ENCODE measurements around the gene PARD3. TPM values are rescaled to one million over a fixed set of nuclear protein-coding genes. Genes with fewer than 3 reads are reported as not detected.

Gene PARD3
- polyA plus RNA-seq, 3 donors, result 0.51 TPM; not detected in 2

DNA sequence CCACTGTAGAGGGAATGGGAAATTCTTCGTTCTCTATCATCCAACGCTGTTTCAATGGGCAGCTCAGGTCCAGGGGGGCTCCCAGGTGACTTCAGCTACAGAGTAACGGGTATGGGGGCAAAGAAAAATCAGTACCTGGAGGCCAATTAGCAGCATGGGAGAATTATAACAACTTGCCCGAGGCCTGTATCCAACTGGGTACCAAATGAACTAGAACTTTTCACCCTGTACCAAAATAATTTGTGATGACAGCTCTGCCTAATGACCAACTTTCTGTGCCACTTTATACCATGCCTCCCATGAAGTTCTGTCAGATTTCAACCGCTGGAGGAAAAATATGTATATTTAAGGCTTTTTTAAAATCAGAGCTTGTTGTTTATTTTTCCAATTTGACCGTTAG lies 467.1 kb downstream of the PARD3 start:
- TF ChIP-seq, protein P1, sequence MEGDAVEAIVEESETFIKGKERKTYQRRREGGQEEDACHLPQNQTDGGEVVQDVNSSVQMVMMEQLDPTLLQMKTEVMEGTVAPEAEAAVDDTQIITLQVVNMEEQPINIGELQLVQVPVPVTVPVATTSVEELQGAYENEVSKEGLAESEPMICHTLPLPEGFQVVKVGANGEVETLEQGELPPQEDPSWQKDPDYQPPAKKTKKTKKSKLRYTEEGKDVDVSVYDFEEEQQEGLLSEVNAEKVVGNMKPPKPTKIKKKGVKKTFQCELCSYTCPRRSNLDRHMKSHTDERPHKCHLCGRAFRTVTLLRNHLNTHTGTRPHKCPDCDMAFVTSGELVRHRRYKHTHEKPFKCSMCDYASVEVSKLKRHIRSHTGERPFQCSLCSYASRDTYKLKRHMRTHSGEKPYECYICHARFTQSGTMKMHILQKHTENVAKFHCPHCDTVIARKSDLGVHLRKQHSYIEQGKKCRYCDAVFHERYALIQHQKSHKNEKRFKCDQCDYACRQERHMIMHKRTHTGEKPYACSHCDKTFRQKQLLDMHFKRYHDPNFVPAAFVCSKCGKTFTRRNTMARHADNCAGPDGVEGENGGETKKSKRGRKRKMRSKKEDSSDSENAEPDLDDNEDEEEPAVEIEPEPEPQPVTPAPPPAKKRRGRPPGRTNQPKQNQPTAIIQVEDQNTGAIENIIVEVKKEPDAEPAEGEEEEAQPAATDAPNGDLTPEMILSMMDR (IDR thresholded peaks at IDR 0.05), result no peak
- peaks cover 0 to 3% of the 10 kb centered on the region in 2 donors for H3K9me3 ChIP-seq (replicated peaks in 1 of 2; ENCODE audit: control insufficient read depth in 1 of 2, insufficient read depth in 1 of 2, low read length in 2 of 2)
- H3K9me3 Mint-ChIP-seq, result peaks cover 0 to 11% (median 8%) of the 10 kb centered on the region in 7 donors

DNA sequence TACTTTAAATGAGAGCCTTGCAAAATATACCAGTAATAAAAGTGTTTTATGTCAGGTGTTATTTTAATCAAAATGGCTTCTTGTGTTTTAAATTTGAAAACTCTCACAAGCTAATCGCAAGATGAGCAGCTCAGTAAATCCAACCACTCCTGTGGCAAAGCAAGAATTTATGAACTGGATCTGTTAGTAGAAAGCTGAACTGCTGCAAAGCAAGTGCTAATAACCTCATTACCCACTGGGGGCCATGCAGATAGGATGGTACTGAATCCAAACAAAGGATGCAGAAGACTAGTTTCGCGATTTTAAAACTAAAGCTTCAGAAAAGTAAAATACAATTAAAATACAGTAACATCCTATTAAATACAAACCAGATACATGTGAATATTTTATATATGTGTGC lies 468.0 kb downstream of the PARD3 start:
- no peak overlapping the region for H3K4me2 ChIP-seq (replicated peaks; ENCODE audit: extremely low read depth, low read length, poor library complexity, severe bottlenecking)
- intact Hi-C loops (cut with micrococcal nuclease), result no loop called here

More for the DNA sequence above, 467.1 kb downstream of the PARD3 start:
- no peak overlapping the region for H2AFZ ChIP-seq (ENCODE audit: insufficient read depth, low read depth, low read length, poor library complexity, severe bottlenecking)
- Mint-ChIP-seq H3K36me3 (no peaks in the 10 kb centered on the region), H3K27me3 (ENCODE audit: low read depth in 3 of 3) (peaks cover 0 to 3% (median 0%) of the 10 kb centered on the region in 3 donors), H3K4me1 (no peaks in the 10 kb centered on the region), H3K27ac (no peak overlapping the region), H3K4me3 (no peak overlapping the region)
- H3K4me1 ChIP-seq (ENCODE audit: control insufficient read depth in 1 of 2, insufficient read depth in 2 of 2, low read length in 2 of 2), result no peaks in the 10 kb centered on the region
- intact Hi-C loops (cut with micrococcal nuclease), result no loop called here
- no peak overlapping the region for H3K27ac ChIP-seq (ENCODE audit: low read depth in 1 of 2, low read length in 2 of 2)
- no peaks in the 10 kb centered on the region for H3K27me3 ChIP-seq (ENCODE audit: control insufficient read depth in 2 of 2, insufficient read depth in 2 of 2, low read length in 2 of 2)
- H3K4me2 ChIP-seq (replicated peaks; ENCODE audit: extremely low read depth, low read length, poor library complexity, severe bottlenecking), result no peak overlapping the region
- 83% methylated on average over 1 of the region's 6 CpGs for WGBS (ENCODE audit: insufficient coverage)
- no peaks in the 10 kb centered on the region for H3K36me3 ChIP-seq (replicated peaks in 1 of 2; ENCODE audit: control insufficient read depth in 1 of 2, insufficient read depth in 2 of 2, low read length in 2 of 2)
- no peak overlapping the region for H3K9ac ChIP-seq (ENCODE audit: insufficient read depth, low read length, poor library complexity, severe bottlenecking)
- H3K4me3 ChIP-seq (replicated peaks in 1 of 3; ENCODE audit: low read depth in 2 of 3, low read length in 3 of 3), result no peak overlapping the region
- H3K79me2 ChIP-seq (ENCODE audit: insufficient read depth, low read length), result no peaks in the 10 kb centered on the region
- H4K20me1 ChIP-seq (ENCODE audit: insufficient read depth, low read length), result no peaks in the 10 kb centered on the region
- no peak for DNase-seq

More for the DNA sequence above, 468.0 kb downstream of the PARD3 start:
- no peak overlapping the region for H3K27ac Mint-ChIP-seq
- no peaks in the 10 kb centered on the region for H3K4me1 Mint-ChIP-seq
- H3K9me3 Mint-ChIP-seq, result peaks cover 0 to 6% (median 4%) of the 10 kb centered on the region in 7 donors
- Histone ChIP-seq H3K4me1 (ENCODE audit: control insufficient read depth in 1 of 2, insufficient read depth in 2 of 2, low read length in 2 of 2) (no peaks in the 10 kb centered on the region), H3K9me3 (replicated peaks in 1 of 2; ENCODE audit: control insufficient read depth in 1 of 2, insufficient read depth in 1 of 2, low read length in 2 of 2) (peaks cover 0 to 3% of the 10 kb centered on the region in 2 donors), H3K27ac (ENCODE audit: low read depth in 1 of 2, low read length in 2 of 2) (no peak overlapping the region), H3K4me3 (replicated peaks in 1 of 3; ENCODE audit: low read depth in 2 of 3, low read length in 3 of 3) (no peak overlapping the region), H3K9ac (ENCODE audit: insufficient read depth, low read length, poor library complexity, severe bottlenecking) (no peak overlapping the region), H4K20me1 (ENCODE audit: insufficient read depth, low read length) (no peaks in the 10 kb centered on the region), H3K79me2 (ENCODE audit: insufficient read depth, low read length) (no peaks in the 10 kb centered on the region), H2AFZ (ENCODE audit: insufficient read depth, low read depth, low read length, poor library complexity, severe bottlenecking) (no peak overlapping the region), H3K27me3 (ENCODE audit: control insufficient read depth in 2 of 2, insufficient read depth in 2 of 2, low read length in 2 of 2) (no peaks in the 10 kb centered on the region), H3K36me3 (replicated peaks in 1 of 2; ENCODE audit: control insufficient read depth in 1 of 2, insufficient read depth in 2 of 2, low read length in 2 of 2) (no peaks in the 10 kb centered on the region)
- TF ChIP-seq, protein P1 (IDR thresholded peaks at IDR 0.05), result no peak
- H3K4me3 Mint-ChIP-seq, result no peak overlapping the region
- no peaks in the 10 kb centered on the region for H3K36me3 Mint-ChIP-seq
- peaks cover 0 to 3% (median 0%) of the 10 kb centered on the region in 3 donors for H3K27me3 Mint-ChIP-seq (ENCODE audit: low read depth in 3 of 3)
- no CpG with 5 or more reads among the region's 3 CpGs for WGBS (ENCODE audit: insufficient coverage)
- DNase-seq, result no peak

Measured in CD14-positive monocyte (primary cell).